ENCODE measurements around the gene GLIPR2. TPM values are rescaled to one million over a fixed set of nuclear protein-coding genes. Genes with fewer than 3 reads are reported as not detected.
A peak's percentile ranks its signal among the peaks of the same experiment; 100 is the strongest.

The GLIPR2 gene
- polyA plus RNA-seq, 1 of the 3 experiments (the other 2 are of a cell fraction) = 38.3 TPM

GRCh38 chr9:36138496-36138895, 2.0 kb downstream of the GLIPR2 start:
- POLR2A ChIA-PET = interaction anchor here (2.9 kb wide), 1 partner anchor 25 kb away, joined by 12 read pairs; no protein-coding TSS in a partner anchor
- no peak for DNase-seq
- no peaks in the 10 kb centered on the region for H3K36me3 ChIP-seq (replicated peaks in 1 of 2; ENCODE audit: control insufficient read depth in 1 of 2, insufficient read depth in 2 of 2, low read length in 1 of 2)
- no peak overlapping the region for H3K9ac ChIP-seq
- no peak overlapping the region for H3K27ac ChIP-seq (ENCODE audit: low read depth in 2 of 2, low read length in 1 of 2)
- H3K4me3 ChIP-seq (ENCODE audit: low read depth in 2 of 2, low read length in 1 of 2) = no peak overlapping the region
- peaks cover 50% of the 10 kb centered on the region for H3K79me2 ChIP-seq (ENCODE audit: insufficient read depth)
- no peaks in the 10 kb centered on the region for H3K9me2 ChIP-seq
- peaks cover 8% of the 10 kb centered on the region for H4K20me1 ChIP-seq (ENCODE audit: insufficient read depth)
- no peaks in the 10 kb centered on the region for H3K27me3 ChIP-seq (ENCODE audit: insufficient read depth)
- no peak overlapping the region for H2AFZ ChIP-seq (ENCODE audit: low read depth)
- peak overlapping the region; percentile 98; the same call in 1 of the 2 replicates for H3K4me2 ChIP-seq
- WGBS (ENCODE audit: low lambda C conversion rate) = 95% methylated on average over 10 of the region's 10 CpGs
- H3F3A ChIP-seq (replicated peaks; ENCODE audit: insufficient read depth) = no peaks in the 10 kb centered on the region
- no peaks in the 10 kb centered on the region for H3K9me3 ChIP-seq
- peaks cover 0 to 21% of the 10 kb centered on the region in 2 experiments; a peak in 3 of 4 replicates for H3K4me1 ChIP-seq (ENCODE audit: control insufficient read depth in 1 of 2, insufficient read depth in 2 of 2, low read depth in 1 of 2, low read length in 1 of 2)
- no peak for TF ChIP-seq CTCF (IDR thresholded peaks at IDR 0.05)
- no peak for TF ChIP-seq EP300 (IDR thresholded peaks at IDR 0.05; ENCODE audit: borderline replicate concordance in 1 of 2, low read depth in 1 of 2, low read length in 1 of 2)
- TF ChIP-seq YY1 (IDR thresholded peaks at IDR 0.05; ENCODE audit: low read depth) = no peak
- TF ChIP-seq TCF12 (IDR thresholded peaks at IDR 0.05) = no peak
- TF ChIP-seq MEF2A (IDR thresholded peaks at IDR 0.05; ENCODE audit: borderline replicate concordance, low read depth) = no peak
- TF ChIP-seq REST (IDR thresholded peaks at IDR 0.05; ENCODE audit: low read depth, low read length) = no peak
- TF ChIP-seq TAF1 (IDR thresholded peaks at IDR 0.05; ENCODE audit: borderline replicate concordance, low read depth, low read length) = no peak
- no peak for TF ChIP-seq ELF1 (IDR thresholded peaks at IDR 0.05)
- no peak for TF ChIP-seq POLR2AphosphoS5 (IDR thresholded peaks at IDR 0.05; ENCODE audit: low read depth, low read length)
- TF ChIP-seq, protein P1, sequence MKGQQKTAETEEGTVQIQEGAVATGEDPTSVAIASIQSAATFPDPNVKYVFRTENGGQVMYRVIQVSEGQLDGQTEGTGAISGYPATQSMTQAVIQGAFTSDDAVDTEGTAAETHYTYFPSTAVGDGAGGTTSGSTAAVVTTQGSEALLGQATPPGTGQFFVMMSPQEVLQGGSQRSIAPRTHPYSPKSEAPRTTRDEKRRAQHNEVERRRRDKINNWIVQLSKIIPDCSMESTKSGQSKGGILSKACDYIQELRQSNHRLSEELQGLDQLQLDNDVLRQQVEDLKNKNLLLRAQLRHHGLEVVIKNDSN (IDR thresholded peaks at IDR 0.05; ENCODE audit: borderline replicate concordance, low read depth) = no peak
- no peak for TF ChIP-seq RAD21 (IDR thresholded peaks at IDR 0.05; ENCODE audit: low read length)
- TF ChIP-seq SMC3 (IDR thresholded peaks at IDR 0.05; ENCODE audit: low read depth, low read length) = no peak
- CTCF ChIA-PET = interaction anchor here (2.8 to 8.1 kb wide), 2 partner anchors 28 to 36 kb away, joined by 27 to 113 read pairs; partner anchors contain the start of gene CCIN

Data from SK-N-SH (cell line).